Measurements from ENCODE around the gene CLK2.

Gene CLK2

GRCh38 chr1:155273343-155274245, at the start of gene CLK2:
CLK2 (minus strand) TSS chr1:155273504; CDS start chr1:155270977, 2,527 bp downstream.
- DNase-seq, result peak; percentile 87 to 94 (median 90)

- no peak for DNase-seq
Observed at GRCh38 chr1:155322571-155322952, 49.3 kb upstream of the CLK2 start.

DNA sequence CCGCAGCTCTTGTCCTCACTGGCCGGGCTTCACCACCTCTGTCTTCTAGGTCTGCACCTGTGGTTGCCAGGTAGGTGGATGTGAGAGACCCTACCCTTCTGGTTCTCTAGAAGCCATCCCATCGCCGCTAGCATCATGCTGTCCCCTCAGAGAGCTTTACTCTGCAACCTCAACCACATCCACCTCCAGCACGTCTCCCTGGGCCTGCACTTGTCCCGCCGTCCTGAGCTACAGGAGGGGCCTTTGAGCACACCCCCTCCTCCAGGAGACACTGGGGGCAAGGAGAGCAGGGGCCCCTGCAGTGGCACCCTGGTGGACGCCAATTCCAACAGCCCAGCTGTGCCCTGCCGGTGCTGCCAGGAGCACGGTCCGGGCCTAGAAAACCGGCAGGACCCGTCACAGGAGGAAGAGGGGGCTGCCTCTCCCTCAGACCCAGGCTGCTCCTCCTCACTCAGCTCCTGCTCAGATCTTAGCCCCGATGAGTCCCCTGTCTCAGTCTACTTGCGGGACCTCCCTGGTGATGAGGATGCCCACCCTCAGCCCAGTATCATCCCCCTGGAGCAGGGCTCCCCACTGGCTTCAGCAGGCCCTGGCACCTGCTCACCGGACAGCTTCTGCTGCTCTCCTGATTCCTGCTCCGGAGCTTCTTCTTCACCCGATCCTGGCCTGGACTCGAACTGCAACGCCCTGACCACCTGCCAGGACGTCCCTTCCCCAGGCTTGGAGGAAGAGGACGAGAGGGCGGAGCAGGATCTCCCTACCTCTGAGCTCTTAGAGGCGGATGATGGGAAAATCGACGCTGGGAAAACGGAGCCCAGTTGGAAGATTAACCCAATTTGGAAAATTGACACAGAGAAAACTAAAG, 48.6 kb upstream of the CLK2 start:
- no peak for DNase-seq

DNA sequence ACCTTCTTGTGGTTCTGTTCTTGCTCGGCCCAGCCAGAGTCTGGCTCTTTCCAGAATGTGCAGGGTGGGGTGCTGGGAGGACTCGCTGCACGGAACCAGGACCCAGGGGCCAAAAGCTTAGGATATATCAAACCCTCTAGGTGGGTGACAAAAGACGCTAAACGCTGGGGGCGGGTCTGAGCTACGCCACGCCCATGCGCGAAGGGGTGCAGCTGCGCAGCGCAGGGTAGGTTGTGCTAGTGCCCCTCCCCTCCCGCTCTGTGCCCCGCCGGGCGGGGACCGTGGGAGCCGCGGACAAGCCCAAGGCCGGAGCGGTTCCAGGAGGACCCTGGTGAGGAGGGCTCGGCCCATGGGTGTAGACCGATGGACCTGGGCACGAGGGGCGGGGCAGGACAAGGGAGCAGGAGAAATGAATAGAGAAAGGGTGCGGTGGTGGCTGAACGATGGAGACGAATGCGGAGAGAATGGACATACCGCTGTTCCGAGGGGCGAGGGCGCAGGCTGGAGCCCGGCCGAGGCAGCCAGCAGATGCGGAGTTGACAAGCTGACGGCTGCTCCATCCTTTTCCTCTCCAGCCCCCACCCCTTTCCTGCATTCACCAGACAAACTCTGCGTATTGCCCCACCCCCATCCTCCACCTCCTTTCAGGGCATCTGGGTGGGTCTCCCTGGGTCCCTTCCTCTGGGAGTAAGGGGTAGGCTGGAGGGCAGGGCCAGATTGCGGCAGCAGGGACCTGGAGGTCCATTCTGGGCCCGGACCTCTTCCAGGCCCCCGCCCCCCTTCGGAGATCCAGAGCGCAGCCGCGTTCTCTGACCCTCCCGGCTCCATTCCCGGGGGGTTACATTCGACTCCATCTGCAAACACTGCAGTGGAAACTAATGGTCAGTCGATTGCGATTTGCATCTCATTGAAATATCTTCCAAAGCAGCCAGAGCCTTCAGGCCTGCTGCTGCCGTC, 47.6 kb upstream of the CLK2 start, which contains the start of gene RUSC1:
TSS of gene RUSC1 (plus strand) at position 234 of the 957 bp plus-strand sequence. CDS start 880 bp downstream, outside the sequence.
- peak; percentile 35 to 77 (median 42) for DNase-seq

DNA sequence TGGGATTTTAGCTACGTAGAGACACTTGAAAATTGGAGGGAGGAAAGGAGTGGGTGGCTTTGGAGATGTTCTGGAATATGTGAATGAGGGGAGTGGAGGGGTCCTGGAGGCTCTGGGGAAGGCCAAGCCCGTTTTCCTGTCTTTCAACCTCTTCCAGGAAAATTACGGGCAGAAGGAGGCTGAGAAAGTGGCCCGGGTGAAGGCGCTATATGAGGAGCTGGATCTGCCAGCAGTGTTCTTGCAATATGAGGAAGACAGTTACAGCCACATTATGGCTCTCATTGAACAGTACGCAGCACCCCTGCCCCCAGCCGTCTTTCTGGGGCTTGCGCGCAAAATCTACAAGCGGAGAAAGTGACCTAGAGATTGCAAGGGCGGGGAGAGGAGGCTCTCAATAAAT, 46.9 kb upstream of the CLK2 start:
- DNase-seq, result no peak

GRCh38 chr1:155319536-155319935, 46.2 kb upstream of the CLK2 start:
- no peak for DNase-seq

- DNase-seq, result no peak
Observed at GRCh38 chr1:155318082-155318481, 44.8 kb upstream of the CLK2 start.

DNA sequence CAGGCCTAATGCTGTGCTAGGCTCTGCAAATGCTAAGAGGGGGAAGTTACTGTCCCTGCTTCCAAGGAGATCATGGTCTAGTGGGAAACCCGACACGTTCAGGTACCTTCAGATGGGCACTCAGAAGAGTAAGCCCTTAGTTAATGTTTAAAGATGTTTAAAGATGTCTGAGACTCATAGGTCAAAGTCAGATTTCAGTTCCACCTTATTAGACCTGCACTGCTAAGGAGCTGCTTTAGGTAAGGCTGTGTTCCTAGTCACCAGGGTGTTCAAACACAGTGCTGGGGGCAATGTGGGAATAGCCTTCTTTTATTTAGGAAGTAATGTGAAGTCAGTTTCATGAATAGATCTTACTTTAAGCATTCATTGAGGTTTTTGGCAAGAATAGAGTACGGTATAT, 43.6 kb upstream of the CLK2 start:
- no peak for DNase-seq

DNA sequence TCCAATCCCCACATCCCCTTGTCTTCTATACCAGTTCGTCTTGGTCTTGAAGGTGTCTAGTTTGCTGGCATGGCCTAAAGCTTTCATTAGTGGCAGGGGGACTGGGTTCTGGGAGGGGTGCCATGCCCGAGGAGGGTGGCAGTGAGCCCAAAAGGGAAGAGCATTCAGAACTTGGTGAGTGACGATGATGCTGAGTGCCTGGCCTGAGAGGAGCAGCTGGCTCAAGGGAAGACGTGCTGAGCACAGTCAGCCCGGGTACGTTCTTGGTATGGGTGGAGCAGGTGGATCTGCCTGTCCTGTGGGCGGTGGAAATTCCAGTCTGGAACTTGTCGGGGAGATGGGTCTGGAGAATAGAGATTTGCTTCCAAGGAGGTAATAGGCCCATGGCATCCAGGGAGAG, 40.0 kb upstream of the CLK2 start:
- no peak for DNase-seq

DNA sequence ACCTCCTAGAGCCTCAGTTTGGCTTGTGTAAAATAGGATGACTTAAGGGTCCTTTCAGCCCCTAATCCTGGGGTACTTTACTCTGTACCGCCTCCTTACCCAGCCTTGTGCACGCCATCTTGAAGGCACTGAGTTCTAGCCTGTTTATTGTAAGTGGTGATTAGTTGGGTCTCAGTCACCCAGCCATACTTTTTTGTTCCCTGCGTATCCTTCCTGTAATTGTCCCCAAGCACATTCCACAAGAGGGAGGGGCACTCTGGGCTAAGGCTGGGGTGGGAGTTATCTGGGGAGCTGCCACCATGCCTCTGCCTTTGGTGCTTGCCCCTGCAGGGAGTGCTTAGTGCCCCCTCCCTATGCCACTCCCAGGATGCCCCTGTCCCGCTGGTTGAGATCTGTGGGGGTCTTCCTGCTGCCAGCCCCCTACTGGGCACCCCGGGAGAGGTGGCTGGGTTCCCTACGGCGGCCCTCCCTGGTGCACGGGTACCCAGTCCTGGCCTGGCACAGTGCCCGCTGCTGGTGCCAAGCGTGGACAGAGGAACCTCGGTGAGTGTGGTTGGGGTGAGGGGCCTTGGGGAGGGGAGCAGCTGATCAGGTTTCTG, 36.2 kb upstream of the CLK2 start:
- DNase-seq, result no peak

DNA sequence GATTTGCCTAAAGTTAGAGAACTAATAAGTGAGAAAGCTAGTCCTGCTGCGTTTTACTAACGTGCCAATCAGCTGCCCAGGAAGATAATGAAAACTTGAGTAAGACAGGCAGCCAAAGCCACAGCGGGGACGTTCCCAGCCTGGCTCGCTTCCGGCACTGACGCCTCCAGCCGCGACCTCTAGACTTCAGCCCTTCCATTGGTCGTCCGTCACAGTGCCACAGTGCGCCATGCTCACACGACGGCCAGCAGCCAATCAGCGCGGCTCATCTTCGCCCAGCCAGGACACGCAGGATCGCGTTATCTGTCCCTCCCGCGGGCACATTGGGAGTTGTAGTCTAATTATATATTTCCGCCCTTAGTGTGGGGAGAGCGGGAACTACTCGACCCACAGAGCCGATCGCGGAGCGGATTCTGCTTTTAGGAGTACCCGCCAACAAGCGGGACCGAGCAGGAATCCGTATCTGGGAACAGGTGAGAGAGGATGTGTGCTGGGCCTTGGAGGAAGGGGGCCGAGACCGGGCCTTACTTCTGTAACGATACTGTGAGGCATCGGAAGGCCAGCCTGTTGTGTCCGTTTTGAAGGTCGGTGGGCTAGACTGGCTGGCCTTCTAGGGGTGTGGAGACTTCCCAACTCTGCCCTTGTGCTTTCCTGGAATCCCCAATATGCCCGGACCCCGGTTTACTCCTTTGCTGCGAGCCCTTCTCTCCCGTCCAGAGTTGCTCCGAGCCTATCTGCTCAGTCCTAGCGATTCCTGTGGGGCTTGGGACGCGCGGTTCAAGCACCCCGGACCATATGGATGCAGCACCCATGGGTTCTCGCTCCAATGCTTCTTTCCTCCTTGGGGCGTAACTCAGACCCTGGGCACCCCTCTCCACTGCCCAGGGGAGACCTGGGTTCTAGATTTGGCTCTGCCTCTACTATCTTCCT, 35.5 kb upstream of the CLK2 start, which contains the start of gene FDPS:
TSS of gene FDPS (plus strand) at position 374 of the 930 bp plus-strand sequence. CDS start 924 bp downstream, outside the sequence.
- peak; percentile 87 to 90 (median 88) for DNase-seq

GRCh38 chr1:155307247-155307740, 34.0 kb upstream of the CLK2 start:
- DNase-seq, result no peak

GRCh38 chr1:155305881-155306391, 32.6 kb upstream of the CLK2 start:
- no peak for DNase-seq

DNA sequence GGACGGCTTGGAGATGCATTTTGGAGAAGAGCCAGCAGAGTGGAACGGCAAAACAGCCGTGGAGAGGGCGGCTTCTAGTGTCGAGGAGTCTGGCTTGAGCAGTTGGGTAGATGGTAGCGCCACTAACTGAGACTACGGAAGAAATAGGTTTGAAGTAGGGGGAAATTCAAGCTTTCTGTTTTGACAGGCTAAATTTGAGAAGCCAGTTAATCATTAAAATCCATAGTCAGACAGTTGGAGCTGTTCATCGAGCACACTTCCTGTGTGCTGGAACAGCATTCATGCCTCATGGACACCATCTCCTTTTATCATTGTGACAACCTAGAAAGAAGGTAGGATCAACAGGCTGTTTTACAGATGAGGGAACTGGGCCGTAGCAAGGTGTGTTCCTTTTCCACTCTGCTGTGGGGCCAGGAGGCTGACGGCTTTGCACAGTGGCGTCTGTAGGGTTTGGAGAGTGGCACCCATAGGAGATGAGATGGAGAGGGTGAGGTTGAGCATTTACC, 31.3 kb upstream of the CLK2 start:
- DNase-seq, result no peak

DNA sequence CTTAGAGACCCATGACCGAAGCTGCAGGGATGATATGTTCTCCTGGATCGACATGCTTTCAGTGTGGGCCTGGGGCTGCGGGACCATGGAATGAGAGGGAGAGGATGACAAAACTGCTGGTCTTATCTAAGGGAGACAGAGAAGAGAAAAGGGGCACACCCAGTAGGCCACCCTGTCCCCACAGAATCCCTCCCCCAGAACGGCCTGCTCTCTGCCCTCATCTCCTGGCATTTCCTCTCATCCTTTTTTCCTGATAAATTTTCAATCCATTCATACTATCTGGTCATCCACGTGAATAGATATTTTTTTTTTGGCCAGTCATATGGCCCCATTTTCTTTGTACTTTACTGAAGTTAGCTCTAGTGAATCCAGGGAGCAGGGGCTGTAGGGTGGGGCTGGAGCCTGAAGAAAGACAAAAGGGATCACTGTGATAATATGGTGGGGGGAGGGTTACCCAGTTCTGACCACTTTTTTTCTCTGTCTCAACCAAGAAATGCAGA, 28.1 kb upstream of the CLK2 start, which contains the start of gene PKLR:
TSS of gene PKLR (minus strand) at position 97 of the 500 bp plus-strand sequence. CDS start at position 54, 43 bp downstream.
- DNase-seq, result no peak

DNA sequence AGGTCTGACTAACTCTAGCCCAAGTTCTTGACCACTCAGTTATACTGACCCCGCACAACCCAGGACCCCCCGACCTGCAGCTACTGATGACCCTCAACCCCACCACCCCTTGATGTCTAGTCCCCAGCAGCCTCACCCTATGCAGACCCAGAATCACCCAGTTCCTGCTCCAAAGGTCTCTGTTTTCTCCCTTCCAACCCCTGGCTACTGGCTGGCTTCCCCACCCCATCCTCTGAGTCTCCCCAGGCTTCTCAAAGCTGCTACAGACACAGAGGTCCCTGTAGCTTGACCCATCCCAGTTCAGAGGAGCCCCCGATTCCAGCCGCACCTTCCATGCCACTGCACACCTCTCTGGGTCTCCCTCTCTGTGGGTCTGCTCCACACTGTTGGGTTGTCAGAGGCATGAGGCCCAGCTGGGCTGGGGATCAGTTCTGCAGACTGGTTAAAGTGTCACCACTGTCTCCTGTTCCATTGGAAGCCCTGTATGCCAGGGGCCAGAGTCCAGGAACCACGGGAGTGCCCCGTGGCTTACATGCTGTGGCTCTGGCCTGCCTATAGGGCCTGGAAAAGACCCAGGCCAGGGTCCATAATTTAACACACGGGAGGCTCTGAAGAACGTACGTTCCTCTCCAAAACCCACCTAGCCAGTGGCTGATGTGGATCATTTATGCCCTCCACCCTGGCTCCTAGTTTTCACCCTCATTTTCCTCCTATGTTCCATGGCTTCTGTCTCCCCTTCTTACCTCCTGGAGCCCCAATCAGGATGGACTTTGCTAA, 27.4 kb upstream of the CLK2 start:
- DNase-seq, result no peak

DNA sequence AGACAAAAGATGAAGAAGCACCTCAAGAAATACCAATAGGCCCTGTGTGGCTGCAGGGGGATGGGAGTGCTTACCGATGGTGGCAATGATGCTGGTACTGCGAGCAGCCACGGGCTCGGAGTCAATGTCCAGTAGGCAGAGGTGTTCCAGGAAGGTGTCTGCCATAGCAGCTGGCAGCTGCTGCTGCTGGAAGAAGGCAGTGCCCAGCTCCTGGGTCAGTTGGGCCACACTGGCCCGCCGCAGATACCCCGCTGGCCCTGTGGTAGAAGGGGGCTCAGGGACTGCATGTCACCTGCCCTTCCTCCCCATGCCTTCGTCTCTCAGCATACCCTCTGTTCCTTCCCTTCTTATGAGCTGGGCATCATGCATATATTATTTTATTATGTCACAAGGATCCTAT, 26.7 kb upstream of the CLK2 start:
- DNase-seq, result no peak

GRCh38 chr1:155297384-155297783, 24.1 kb upstream of the CLK2 start:
- DNase-seq, result no peak

DNA sequence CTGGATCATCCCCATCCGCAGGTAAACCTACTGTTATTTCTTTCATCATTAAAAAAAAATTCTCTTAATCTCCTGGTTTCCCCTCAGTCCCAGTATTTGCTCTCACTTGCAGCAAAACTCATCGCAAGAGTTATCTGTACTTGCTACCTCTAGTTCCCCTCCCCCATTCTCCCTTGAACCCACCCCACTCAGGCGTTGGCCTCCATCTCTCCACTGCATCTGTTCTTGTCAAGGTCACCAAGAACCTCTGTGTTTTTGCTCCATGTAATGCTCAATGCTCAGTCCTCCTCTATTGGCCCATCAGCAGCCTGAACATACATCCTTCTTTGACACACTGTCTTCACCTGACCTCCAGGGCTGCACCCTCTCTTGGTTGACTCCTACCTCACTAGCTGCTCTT, 23.4 kb upstream of the CLK2 start:
- DNase-seq, result no peak

Data from activated naive CD4-positive, alpha-beta T cell (primary cell).